ENCODE data around the gene KCNQ2.

The KCNQ2 gene

DNA sequence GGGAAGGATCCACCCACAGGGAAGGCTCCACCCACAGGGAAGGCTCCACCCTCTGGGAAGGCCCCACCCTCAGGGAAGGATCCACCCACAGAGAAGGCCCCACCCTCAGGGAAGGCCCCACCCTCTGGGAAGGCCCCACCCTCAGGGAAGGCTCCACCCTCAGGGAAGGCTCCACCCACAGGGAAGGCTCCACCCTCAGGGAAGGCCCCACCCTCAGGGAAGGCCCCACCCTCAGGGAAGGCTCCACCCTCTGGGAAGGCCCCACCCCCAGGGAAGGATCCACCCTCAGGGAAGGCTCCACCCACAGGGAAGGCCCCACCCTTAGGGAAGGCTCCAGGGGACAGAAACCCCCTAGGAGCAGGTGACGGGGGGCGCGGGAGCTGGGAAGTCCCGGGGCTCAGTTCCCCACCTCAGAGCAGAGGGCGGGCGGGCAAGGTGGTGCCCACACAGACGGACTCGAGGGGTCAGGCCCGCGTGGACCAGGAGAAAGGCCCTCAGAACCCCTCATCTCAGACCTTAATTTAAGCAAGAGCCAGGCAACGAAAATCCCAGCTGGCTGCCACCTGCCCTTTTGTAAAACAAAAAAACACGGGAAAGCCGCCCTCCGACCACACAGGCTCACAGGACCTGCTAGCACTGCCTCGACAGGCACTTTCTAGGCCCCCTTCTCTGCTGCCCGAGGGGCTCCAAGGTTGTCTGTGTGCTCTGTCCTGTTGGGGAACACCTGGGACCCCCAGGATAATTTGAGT lies 39.7 kb downstream of the KCNQ2 start:
- DNase-seq = no peak

DNA sequence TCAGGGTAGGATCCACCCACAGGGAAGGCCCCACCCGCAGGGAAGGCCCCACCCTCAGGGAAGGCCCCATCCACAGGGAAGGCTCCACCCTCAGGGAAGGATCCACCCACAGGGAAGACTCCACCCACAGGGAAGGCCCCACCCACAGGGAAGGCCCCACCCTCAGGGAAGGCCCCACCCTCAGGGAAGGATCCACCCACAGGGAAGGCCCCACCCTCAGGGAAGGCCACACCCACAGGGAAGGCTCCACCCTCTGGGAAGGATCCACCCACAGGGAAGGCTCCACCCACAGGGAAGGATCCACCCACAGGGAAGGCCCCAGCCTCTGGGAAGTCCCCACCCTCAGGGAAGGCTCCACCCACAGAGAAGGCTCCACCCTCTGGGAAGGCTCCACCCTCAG lies 40.5 kb downstream of the KCNQ2 start:
- no peak for DNase-seq

DNA sequence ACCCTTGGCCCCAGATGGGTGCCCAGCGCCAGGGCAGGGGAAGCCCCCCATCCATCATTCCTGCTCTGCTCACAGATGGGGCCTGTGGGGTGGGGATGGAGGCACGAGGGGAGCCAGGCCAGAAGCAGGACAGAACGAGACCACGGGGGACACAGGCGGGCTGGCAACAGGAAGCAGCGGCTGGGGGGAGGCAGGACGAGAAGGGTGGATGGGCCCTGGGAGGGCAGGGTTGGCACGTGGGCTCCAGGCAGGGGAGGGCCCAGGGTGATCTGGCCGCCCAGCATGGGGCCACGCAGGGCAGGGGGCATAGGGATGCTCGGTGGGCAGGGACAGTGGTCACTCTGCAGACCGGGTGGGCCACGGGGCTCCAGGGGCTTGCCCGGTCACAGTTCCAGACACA lies 41.6 kb downstream of the KCNQ2 start:
- DNase-seq = no peak

DNA sequence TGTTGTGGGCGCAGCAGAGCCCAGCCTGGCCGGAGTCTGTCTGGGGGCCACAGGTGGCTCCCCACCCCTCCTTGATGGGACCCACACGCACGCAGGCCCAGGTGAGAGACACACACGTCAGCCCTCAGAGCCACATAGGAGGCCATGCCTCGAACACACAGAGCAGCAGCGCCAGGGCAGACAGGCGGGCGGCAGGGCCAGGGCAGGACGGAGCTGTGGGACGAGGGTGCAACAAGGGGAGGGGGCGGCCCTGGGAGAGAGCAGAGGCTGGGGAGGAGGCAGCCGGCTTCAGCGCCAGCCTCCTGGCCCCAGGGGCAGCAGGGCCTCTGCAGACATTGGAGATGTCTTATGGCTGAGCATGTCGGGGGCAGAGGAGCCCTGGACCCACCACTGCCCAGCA lies 42.5 kb downstream of the KCNQ2 start:
- DNase-seq = no peak

DNA sequence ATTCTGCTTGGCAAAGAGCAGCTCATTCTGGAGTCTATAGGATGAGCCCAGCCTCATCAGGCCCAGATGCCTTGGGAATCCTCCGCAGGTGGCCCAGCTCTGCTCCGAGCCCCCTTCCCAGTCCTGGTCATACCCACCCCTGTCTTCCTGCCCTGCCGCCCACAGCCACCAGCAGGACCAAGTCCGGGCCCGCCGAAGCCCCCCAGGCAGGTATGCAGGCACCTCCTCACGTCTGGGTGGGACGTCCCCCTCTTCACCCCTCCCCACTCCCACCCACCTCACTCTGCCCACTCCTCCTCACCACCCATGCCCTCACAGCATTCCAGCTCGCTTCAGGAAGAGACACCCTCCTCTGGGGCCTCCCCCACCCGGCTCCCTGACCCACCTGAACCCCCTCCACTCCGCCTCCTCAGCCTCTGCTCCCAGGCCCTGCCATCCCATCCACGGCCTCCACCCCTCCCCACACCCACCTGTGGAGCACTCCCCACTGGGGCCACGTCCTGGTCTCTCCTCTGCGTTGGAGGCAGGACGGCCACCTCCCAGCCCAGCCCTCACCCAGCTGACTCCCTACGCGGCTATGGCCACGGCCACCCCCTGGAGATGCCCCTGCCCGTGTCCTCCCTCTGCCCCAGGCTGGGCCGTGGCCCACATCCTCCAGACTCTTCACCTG lies 43.4 kb downstream of the KCNQ2 start:
- no peak for DNase-seq

DNA sequence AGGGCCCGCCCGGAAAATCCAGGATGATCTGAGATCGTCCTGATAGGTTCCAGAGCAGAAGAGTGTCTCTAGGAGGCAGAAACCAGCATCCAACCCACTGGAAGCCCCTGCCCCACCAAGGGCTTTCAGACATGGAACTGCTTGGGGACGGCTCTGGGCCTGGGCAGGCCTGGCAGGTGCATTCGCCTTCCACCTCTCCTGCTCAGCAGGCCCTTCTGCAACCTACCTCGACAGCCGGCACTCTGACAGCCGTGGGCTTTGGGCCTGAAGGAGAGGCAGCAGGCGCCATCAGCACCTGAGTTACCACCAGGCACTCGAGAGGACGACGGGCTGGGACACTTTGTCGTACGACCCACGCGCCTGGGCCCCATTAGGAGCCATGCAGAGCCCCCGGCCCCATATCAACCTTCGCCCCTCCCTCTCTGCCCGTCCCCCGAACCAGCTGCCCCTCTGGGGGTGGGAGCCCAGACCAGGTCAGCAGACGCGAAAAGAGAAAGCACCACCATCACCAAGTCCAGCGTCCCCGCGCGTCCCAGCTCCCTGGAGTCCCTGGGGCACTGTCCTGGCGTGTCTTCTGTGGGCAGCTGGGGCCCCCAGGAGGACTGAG lies 44.6 kb downstream of the KCNQ2 start:
- DNase-seq = no peak

DNA sequence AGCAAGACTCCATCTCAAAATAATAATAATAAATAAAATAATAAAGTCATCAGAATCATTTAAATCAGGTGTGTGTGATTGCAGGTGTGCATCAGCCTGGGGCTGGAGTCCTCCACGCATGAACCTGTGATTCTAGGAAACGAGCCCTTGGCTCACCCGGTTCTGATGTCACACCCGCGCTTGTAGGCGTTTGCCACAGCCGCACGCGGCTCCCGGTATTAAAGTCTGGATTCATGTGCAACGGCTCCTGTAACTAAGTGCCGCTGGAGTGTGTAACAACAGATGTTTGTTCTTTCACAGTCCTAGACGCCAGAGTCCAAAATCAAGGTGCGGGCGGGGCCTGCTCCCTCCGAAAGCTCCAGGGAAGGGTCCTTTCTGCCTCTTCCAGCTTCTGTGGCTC lies 45.2 kb downstream of the KCNQ2 start:
- DNase-seq = no peak

DNA sequence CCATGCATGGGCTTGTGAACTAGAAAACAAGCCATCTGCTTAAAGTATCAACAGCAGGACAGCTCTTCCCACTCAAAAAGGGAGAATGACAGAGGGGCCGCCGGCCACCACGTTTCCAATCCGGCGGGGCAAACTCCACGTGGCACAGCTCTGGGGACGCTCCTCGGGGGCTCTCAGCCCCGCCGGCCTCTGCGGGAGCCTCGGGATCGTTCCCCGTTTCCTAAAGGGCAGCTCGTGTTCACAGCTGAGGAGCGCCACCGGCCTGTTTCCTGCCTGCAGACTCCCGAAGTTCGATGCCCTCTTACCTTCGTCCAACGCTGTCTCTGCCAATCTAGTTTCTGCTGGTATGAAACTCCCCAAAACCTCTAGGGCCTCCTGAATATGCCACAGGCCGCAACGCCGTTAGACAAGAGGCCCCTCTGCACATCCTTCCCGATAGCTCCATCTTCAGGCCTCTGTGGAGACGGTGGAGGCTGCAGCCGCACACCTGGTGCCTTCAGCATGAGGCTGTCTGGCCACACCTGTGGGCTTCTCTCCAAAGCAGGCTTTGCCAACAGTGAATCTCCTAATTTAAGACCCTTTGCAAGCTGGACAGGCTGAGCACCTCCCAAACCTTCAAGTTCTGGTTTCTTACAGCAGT lies 46.5 kb downstream of the KCNQ2 start:
- DNase-seq = no peak

DNA sequence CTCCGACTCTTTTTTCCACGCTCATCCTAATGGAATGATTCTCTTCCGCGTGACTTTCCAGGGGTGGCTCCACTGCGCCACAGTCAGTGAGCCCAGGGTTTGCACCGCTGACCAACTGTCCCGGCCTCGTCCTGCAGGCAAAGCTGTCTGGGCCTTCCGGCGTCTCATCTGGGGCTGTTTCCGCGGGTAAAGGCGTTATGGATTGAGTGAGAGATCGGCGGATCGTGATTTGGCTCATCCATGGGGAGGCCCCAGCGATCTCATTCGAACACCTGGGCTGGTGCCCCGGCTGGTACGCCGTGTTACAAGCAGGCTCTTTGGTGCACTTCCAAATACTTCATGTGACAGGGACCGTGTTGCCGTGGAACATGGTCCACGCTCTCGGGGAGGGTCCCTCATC lies 47.8 kb downstream of the KCNQ2 start:
- DNase-seq = no peak

DNA sequence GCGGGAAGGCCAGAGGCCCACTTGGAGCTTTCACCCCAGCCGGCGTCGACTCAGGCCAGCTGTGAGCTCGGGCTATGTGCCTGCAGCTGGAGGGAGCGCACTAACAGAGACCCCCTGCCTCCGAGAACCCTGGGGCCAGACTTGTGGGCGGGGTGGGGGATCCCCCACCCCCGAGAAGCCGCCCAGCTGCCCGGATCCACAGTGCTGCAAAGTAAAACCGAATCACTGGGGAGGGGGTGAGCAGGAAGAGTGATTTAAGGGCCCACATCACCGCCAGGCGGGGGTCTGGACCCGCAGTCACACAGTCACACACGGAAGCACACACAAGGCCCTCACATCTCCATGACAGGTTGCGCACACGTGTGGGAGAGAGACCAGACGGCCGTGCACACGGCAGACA lies 48.7 kb downstream of the KCNQ2 start:
- no peak for DNase-seq

DNA sequence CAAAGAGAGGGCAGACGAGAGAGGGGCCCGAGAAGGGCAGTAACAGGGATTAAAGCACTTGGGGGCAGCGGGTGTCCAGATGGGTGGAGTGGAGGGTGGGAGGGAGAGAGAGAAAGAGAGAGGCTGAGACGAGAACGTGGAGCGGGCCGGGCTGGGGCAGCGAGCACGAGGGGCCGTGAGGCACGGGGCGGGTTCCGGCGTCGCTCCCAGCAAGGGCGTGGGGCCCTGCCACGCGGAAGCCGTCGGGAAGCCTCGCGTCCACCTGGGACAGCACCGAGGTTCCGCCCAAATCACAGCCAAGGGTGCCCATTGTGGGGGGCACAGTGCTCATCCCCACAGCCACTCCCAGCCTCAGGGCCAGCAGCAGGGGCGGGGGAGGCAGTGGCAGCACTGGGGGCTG lies 49.8 kb downstream of the KCNQ2 start:
- no peak for DNase-seq

DNA sequence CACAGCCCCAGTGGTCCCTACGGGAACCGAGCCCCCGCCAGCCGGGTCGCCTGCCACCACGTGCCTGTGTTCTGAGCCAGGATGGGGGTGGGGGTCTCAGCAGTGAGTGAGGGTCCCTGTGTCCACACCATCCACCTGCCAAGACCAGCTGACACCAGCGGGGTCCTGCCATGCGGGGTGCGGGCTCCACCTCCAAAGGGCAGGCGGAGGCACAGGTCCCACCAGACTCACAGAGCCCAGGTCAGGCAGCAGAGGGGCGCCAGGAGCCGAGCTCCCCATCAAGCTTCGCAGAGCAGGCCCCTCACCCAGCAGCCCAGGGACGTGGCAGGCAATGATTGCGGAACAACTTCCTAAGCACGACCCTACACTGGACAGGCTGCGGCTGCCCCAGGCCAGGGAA lies 50.5 kb downstream of the KCNQ2 start:
- no peak for DNase-seq

DNA sequence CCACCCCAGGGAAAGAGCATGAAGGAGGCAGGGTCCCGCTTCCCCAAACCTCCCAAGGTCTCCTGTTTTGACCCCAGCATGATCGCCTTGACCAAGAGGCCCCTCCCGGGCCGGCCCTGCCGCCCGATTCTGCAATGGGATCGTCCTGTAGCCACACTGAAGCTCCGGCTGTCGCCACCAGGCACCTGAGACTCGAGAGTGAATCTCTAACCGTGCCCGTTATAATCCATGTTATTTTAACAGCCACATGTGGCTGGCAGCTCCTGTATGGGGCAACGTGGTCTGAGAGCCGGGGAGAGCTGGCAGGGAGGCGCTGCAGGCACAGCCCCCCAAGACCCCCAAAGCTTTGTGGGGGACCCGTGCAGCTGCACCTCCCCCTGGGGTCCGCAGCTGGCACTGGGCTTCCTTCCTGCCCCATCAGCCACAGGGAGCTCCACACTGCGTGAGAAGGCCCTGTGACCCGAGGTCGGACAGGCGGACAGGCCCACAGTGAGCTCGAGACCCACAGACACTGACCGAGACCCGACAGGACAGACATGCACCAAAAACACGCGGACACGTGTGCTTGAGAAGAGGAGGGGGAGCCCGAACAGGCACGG lies 51.3 kb downstream of the KCNQ2 start:
- no peak for DNase-seq

DNA sequence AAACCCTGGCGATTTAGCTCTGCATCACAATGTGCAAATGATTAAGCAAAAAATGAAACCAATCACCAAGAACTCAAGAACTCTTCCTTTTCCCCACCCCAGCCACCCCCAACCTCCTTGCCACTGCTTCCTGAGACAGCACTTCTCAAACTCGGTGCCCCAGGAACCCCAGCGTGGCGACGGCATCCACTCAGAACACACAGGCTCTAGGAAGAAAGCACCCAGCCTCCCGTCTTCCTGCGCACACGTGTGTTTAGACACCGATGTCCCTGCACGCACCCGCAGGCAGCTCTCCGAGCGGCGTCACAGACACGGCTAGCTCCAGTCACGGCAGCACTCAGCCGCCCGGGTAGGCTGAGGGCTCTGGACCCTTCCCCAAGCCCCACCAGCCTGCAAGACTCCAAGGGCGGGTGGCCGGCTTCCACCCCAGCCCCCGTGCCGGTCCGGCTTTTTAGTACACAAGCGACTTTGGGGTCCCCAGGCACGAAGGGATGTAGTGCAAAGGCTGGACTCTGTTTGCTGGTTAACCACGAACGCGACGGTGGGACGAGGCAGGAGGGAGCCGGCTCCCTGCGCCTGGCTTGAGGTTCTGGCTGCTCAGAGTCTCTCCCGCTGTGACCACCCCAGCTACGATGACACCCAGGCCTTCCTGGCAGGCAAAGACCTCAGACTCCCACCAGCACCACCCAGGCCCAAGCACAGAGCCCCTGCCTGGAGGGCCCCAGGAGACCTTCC lies 51.9 kb downstream of the KCNQ2 start:
- no peak for DNase-seq

DNA sequence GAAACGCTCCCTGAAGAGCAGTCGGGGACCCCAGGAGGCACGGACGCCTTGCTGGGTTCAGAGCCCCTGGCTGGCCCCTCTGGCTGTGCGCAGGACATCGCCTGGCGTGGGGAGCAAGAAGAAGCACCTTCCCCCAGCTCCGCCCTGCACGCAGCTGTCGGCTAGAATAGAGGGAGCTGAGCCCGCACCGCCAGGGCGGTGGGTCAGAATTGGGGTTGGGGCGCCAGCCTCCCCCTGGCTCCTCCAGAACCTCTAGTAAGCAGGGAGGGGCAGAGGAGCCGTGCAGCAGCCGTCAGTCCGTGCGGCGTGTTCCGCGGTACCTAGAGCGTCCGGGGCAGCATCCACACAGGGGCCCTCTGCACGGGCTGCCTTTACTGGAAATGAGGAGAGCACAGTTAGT lies 53.2 kb downstream of the KCNQ2 start:
- DNase-seq = no peak

DNA sequence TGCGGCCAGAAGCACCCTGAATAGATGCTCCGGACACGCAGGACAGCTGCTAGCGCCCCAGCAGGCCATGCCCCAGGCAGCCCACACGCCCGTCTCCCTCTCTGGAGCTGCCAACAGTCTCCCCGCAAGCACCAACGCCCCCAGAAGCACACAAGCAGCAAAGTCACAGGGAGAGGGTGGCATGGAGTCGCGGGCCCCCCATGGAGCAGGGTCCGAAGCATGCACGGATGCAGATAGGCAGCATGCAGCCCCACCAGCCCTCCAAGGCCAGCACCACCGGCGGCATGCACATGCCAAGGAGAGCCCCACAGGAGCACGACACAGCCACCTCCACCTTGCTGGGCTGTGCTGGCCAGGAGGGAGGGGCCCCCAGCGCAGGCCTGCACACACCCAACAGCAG lies 53.8 kb downstream of the KCNQ2 start:
- DNase-seq = no peak

DNA sequence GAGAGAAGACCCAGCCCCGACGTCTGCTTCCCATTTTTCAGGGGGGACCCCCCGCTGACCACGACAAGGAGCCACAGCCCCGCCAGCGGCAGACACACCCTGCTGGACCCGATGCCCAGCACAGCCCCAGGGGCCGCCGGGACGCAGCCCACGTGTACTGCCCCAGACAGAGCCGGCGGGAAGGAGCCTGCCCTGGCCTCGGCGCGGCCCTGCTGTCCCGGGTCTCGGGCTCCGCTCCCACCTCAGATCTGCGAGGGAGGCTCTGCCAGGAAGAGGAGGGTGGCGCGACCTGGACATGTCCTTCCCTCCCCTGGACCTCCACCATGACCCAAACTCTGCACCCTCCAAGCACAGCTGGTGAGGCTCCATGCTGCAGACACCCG lies 54.7 kb downstream of the KCNQ2 start:
- no peak for DNase-seq

DNA sequence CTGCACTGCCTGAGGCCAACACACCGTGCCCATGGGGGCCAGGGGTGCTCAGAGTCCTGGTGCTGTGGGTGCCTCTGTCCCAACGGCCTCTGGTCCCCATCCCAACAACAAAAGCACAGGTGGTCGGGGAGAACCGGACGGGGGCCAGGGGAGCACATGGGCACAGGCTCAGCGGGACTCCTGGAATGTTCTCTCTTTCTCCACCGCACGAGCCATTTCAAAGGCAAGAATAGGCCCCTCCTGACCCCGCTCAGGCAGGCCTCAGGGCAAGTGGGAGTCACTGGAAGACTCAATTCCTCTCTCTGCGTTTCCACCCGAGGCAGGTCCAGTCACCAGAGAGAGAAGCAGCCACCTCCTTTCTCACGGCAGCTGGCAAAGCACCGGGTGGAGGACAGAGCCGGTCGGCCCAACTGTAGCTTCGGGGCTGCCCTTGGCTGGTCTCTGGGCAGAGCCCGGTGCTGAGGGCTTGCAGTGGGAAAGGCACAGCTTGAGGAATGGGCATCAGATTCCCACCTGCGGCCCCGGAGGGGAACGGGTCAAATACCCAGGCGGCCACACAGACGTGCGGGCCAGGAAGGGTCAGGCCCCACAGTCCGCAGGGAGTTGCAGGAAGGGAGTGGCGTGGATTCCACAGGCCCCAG lies 55.2 kb downstream of the KCNQ2 start:
- no peak for DNase-seq

DNA sequence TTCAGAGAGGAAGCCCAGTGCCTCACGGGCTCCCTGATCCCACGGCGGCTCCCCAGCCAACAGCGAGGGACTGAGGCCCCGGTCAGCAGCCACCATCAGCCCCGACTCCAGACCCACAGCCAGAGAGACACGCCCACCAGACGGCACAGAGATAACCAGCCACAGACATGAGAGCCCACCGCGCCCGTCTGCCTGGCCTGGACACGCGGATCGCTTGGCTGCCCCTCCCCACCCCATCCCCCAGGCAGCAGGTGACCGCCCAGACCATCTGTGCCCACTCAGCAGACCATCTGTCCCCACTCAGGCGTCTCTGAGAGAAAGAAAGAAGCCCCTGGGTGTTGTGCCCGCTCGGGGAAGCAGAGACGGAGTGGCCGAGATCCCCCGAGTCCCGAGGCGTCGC lies 55.8 kb downstream of the KCNQ2 start:
- no peak for DNase-seq

DNA sequence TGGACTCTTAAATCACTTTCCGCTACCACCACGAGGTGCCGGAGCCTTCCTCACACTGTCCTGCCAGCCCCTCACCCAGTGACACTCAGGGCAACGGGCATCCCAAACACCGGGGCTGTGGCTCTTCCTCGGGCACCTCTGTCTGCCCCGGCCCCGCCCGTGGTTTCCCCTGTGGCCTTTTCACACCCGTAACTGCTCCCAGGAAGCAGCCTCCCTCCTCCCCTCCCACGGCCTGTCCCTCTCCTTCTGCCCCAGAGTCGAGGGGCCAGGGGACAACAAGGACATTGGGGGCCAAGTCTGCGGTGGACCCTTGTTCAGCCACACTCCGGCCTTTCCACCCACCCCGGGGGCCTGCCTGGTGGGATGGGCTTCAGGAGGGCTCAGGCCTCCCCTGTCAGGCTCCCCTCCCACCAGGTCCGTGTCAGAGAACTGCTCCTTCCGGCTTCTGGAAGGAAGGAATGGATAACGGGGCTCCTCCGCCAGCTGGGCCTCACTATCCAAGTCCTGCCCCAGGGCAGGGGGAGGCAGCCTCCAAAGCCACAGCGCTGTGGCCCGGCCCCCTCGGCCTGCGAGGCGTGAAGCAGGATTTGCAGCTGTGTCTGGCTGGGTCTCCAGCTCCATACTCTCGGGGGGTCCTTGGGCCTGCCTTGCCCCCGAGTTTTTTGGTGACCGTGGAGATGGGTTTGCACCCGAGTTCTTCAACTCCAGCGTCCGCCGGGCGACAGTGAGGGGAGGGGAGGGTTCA lies 56.6 kb downstream of the KCNQ2 start:
- DNase-seq = no peak

DNA sequence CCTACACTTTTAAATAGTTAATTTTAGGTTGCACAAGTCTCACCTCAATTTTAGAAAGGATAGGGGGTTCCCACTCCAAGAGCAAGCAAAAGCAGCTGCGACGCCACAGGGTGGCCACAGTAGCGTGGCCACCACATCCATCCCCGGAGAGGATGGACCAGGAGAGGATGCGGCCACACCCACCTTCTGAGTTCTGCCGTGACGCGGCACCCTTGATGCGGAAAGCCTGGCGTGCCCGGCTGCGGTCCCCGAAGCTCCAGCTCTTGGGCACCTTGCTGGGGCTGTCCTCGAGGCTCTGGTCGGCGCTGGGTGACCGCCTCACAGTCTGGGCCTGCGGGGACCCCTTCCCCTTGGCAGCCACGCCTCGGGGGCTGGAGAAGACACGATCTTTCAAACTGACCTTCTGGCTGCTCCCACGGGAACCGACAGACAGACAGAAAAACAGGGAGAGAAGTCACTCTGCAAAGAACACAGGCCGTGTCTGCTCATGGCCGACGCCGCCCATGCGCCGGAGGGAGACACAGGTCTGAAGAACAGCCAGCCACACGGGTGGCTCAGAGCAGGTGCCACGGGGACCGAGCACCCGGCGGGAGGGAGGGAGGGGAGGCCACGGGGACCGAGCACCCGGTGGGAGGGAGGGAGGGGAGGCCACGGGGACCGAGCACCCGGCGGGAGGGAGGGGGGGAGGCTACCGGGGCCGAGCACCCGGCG lies 57.6 kb downstream of the KCNQ2 start:
- DNase-seq = no peak
